WTC11 (cell line): ENCODE data around the gene CIART. TPM values are rescaled to one million over a fixed set of nuclear protein-coding genes. Genes with fewer than 3 reads are reported as not detected.

ENCODE experiments used
- ATF2 ChIP-seq: sonication (generic); formaldehyde crosslinking; IDR thresholded peaks from 2 replicates; pipeline ENCODE4 v1.8.1; 2022; ENCODE audit warnings: low read depth, missing genetic modification reagents, borderline replicate concordance
- CDX4 ChIP-seq: fragments of 250-450 bp; sonication (Bioruptor Pico); IDR thresholded peaks from 2 replicates; pipeline ENCODE4 v1.9.0; 2021; ENCODE audit warnings: moderate library complexity, mild to moderate bottlenecking, inconsistent platforms, borderline replicate concordance
- E2F1 ChIP-seq: sonication (generic); formaldehyde crosslinking; IDR thresholded peaks from 2 replicates; pipeline ENCODE4 v1.8.0; 2022; ENCODE audit warnings: mild to moderate bottlenecking, missing genetic modification reagents
- E2F4 ChIP-seq: sonication (generic); formaldehyde crosslinking; IDR thresholded peaks from 2 replicates; pipeline ENCODE4 v1.8.1; 2022; ENCODE audit warnings: low read depth, mild to moderate bottlenecking, moderate library complexity, missing genetic modification reagents, borderline replicate concordance
- ELF4 ChIP-seq: sonication (generic); formaldehyde crosslinking; IDR thresholded peaks from 2 replicates; pipeline ENCODE4 v1.8.1; 2022; ENCODE audit warnings: low read depth, mild to moderate bottlenecking, moderate library complexity, missing genetic modification reagents
- FOXP4 ChIP-seq: sonication (generic); formaldehyde crosslinking; IDR thresholded peaks from 2 replicates; pipeline ENCODE4 v1.8.0; 2022; ENCODE audit warnings: mild to moderate bottlenecking, missing genetic modification reagents
- IRF1 ChIP-seq: sonication (generic); formaldehyde crosslinking; IDR thresholded peaks from 2 replicates; pipeline ENCODE4 v1.8.0; 2023; ENCODE audit warnings: missing genetic modification reagents
- JAZF1 ChIP-seq: fragments of 250-450 bp; sonication (Bioruptor Pico); IDR thresholded peaks from 2 replicates; pipeline ENCODE4 v1.9.0; 2021; ENCODE audit warnings: moderate library complexity, mild to moderate bottlenecking, inconsistent platforms
- KAT7 ChIP-seq: sonication (generic); formaldehyde crosslinking; IDR thresholded peaks from 2 replicates; pipeline ENCODE4 v1.8.1; 2023; ENCODE audit warnings: missing genetic modification reagents, mild to moderate bottlenecking, borderline replicate concordance
- NFATC4 ChIP-seq: fragments of 250-450 bp; sonication (Bioruptor Pico); IDR thresholded peaks from 2 replicates; pipeline ENCODE4 v1.9.0; 2021; ENCODE audit warnings: mild to moderate bottlenecking
- NR1H2 ChIP-seq: sonication (generic); formaldehyde crosslinking; IDR thresholded peaks from 2 replicates; pipeline ENCODE4 v1.9.0; 2021; ENCODE audit warnings: mild to moderate bottlenecking, moderate library complexity, missing genetic modification reagents
- SMAD3 ChIP-seq: sonication (generic); formaldehyde crosslinking; IDR thresholded peaks from 2 replicates; pipeline ENCODE4 v1.8.0; 2022; ENCODE audit warnings: missing genetic modification reagents, mild to moderate bottlenecking, borderline replicate concordance
- SOX15 ChIP-seq: fragments of 250-450 bp; sonication (Bioruptor Pico); IDR thresholded peaks from 2 replicates; pipeline ENCODE4 v1.9.0; 2021; ENCODE audit warnings: mild to moderate bottlenecking
- STAT6 ChIP-seq: sonication (generic); formaldehyde crosslinking; conservative IDR thresholded peaks from 2 replicates; pipeline ENCODE4 v1.8.1; 2023; ENCODE audit warnings: mild to moderate bottlenecking, low read depth, missing genetic modification reagents, moderate library complexity
- TCF7 ChIP-seq: sonication (generic); formaldehyde crosslinking; IDR thresholded peaks from 2 replicates; pipeline ENCODE4 v1.8.0; 2022; ENCODE audit warnings: mild to moderate bottlenecking, low read depth, missing genetic modification reagents, moderate library complexity
- ZNF219 ChIP-seq: sonication (generic); formaldehyde crosslinking; IDR thresholded peaks from 2 replicates; pipeline ENCODE4 v1.8.0; 2023; ENCODE audit warnings: missing genetic modification reagents, mild to moderate bottlenecking, borderline replicate concordance
- ZNF423 ChIP-seq: fragments of 250-450 bp; sonication (Bioruptor Pico); IDR thresholded peaks from 2 replicates; pipeline ENCODE4 v2.1.2; 2022; ENCODE audit warnings: mild to moderate bottlenecking, moderate library complexity
- ZNF425 ChIP-seq: fragments of 250-450 bp; sonication (Bioruptor Pico); conservative IDR thresholded peaks from 2 replicates; pipeline ENCODE4 v1.9.0; 2021; ENCODE audit warnings: mild to moderate bottlenecking
- ZNF532 ChIP-seq: fragments of 250-450 bp; sonication (Bioruptor Pico); IDR thresholded peaks from 2 replicates; pipeline ENCODE4 v1.9.0; 2021; ENCODE audit warnings: mild to moderate bottlenecking, borderline replicate concordance
- ZNF671 ChIP-seq: fragments of 250-450 bp; sonication (Bioruptor Pico); IDR thresholded peaks from 2 replicates; pipeline ENCODE4 v1.8.0; 2021; ENCODE audit warnings: mild to moderate bottlenecking
- total RNA-seq: library from RNA; stranded (reverse); gene quantifications from 3 replicates; pipeline ENCODE4 v1.2.3, GENCODE V29; 2021

The CIART gene
- total RNA-seq, 1 experiment from 2014 or later, result 7.8 TPM

- TF ChIP-seq ZNF219 (CRISPR knock-in tag) (no peak), NFATC4 (CRISPR knock-in tag) (no peak), E2F1 (CRISPR knock-in tag) (no peak), STAT6 (CRISPR knock-in tag) (no peak), KAT7 (CRISPR knock-in tag) (no peak), ZNF532 (CRISPR knock-in tag) (no peak), ATF2 (no peak), CDX4 (CRISPR knock-in tag) (no peak), ELF4 (CRISPR knock-in tag) (no peak), ZNF423 (CRISPR knock-in tag) (no peak), IRF1 (CRISPR knock-in tag) (no peak), SOX15 (CRISPR knock-in tag) (no peak), FOXP4 (0 out of 2 replicates have a peak, but pooled peaks have one; percentile 25), SMAD3 (no peak), JAZF1 (CRISPR knock-in tag) (no peak), ZNF671 (CRISPR knock-in tag) (no peak), E2F4 (CRISPR knock-in tag) (no peak), ZNF425 (no peak), TCF7 (no peak), NR1H2 (CRISPR knock-in tag) (no peak)
Measured at GRCh38 chr1:150259758-150260669, 22.3 kb upstream of the CIART start (continued).
